GM19467 (cell line): Measurements from ENCODE around the gene RNF121.

Source experiments
- ATAC-seq: cut with Tn5 transposase; IDR thresholded peaks from one replicate; pipeline ENCODE4 v1.9.1; 2021; ENCODE audit warnings: mild to moderate bottlenecking, moderate library complexity; ENCODE audit not compliant: unreplicated experiment

Gene RNF121

DNA sequence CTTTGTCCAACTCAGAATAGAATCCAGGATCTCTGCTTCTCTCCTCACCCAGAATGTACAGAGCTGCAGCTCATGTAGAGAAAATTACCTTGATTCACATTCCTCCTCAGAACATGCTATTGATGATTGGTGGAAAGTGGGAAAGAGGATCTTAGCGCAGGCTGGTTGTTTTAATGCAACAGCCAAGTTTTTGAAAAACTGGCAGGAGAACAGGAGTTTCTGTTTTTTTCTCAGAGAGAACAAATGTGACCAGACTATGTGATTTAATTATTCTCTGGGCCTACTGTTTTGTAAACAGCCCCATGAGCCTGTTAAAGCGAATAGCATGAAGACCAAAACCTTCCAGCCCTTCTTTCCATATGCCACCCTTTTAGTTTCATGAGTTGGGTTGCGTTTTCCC is 50.8 kb downstream of the RNF121 start:
- ATAC-seq: no peak

DNA sequence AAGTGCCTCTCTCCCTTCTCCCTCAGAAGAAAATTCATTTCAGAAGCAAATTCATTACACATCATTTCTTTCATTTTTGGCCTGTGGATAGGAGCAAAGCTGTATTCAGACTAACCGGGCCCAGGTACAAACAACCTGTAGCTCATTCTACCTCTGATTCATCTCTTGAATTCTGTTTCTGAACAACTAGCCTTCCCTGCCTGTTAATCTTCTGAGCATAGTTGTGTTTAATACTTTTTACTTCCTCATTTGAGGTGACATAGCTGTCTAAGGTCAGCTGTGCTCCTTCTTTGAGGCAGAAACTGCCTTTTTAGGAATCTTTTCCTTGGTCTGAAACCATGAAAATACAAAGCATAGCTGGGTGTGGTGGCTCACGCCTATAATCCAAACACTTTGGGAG is 57.3 kb downstream of the RNF121 start:
- ATAC-seq: no peak

DNA sequence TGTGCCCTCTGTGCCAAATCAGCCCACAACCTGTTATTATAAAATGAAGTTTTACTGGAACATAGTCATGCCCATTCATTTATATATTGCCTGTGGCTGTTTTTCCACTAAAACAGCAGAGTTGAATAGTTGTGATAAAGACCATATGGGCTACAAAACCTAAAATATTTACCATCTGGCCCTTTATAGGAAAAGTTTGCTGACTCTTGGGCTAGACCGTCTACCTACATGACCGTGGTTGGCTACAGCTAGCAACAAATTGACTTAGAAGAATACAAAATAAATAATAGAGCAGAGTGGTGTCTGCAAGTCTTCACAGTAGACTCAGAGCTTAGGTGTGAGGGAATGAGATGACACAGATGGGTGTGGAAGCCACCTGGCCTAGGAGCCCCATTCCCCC is 58.7 kb downstream of the RNF121 start:
- ATAC-seq: no peak

DNA sequence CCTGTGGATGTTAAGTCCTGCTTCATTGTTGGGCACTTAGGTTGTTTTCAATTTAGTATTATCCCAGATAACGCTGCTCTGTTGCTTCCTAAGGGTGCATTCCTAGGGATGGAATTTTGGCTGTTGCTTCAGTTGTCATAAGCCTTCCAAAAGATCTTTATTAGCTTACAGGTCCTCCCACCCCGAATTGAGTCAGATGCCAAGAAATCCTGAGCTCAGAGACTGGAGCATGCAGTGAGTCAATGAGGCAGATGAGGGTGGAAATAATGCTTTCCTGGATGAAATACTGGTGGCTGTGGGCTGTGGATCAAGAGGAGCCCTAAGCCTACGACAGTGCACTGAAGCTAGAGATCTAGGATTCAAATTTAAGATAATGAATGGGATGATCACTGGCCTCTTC is 59.2 kb downstream of the RNF121 start:
- no peak for ATAC-seq

DNA sequence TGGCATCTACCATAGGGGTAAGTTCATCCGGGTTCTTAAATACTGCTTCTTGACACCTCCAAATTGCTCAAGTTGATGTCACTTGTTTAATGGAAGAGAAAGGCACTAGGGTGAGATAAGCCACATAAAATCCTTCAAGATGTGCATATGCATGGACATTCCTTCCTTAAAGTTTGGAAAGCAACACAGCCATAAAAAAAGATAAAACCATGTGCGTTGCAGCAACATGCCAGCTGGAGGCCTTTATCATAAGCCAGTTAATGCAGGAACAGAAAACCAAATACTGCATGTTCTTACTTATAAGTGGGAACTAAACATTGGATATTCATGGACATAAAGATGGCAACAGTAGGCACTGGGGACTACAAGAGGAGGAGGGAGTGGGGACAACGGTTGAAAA is 61.9 kb downstream of the RNF121 start:
- no peak for ATAC-seq

DNA sequence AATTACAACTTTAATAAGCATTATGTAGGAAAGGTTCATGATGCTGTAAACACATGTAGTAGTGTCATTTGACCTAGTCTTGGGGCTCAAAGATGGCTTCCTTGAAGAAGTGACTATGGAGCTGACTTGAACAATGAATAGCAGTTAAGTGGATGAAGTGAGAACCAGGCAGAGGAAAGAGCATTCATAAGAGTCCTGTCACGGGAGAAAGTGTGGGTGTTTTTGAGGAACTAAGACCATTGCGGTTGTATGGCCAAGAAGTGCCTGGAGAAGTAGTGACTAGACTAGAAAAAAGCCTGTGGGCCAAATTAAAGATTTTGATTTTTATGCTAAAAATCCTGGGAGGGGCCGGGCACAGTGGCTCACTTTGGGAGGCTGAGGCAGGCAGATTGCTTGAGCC is 62.6 kb downstream of the RNF121 start:
- peak; percentile 50 for ATAC-seq

DNA sequence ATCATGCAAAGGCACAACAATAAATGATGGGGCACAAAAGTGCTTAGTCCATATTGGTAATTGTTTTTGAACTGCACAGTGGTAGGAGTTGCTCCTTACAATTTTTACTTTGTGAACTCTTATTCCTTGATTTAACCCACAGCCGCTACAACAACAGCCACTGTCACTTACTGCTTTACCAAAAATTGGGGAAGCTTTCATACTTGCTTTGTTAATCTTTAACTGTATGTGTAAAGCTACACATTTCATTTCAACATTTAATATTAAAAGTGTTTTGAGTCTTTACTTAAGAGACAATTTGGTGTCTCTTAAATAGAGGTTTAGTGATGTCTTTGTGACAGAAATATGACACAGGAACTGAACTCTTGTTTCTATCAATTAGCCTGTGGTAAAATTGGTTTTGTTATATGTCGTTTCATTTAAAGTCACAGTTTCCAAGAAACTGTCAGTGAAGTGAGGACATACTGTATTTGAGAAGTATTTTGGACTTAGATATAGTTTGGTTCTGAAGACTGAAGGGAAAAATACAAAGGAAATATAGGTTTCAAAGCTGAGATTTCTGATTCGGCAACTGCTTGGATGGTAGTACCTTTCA is 63.4 kb downstream of the RNF121 start:
- ATAC-seq: no peak

DNA sequence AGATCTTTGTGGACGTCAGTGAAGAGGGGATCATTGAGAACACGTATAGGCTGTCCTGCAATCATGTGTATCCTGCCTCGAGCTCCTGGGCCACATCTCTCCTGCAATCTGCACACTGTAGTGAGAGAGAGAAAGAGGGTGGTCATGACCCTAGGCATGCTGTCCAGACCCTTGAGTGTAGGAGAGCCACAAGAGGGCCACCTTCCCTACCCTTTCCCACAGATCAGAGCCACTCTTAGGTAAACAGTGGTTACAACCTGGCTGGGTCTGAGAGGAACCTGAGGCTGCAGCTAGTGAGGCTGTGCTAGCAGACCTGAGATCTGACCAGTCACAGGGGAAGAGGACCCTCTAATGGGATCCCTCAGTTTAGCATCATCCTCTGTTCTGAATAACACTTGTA is 65.9 kb downstream of the RNF121 start:
- ATAC-seq: no peak

DNA sequence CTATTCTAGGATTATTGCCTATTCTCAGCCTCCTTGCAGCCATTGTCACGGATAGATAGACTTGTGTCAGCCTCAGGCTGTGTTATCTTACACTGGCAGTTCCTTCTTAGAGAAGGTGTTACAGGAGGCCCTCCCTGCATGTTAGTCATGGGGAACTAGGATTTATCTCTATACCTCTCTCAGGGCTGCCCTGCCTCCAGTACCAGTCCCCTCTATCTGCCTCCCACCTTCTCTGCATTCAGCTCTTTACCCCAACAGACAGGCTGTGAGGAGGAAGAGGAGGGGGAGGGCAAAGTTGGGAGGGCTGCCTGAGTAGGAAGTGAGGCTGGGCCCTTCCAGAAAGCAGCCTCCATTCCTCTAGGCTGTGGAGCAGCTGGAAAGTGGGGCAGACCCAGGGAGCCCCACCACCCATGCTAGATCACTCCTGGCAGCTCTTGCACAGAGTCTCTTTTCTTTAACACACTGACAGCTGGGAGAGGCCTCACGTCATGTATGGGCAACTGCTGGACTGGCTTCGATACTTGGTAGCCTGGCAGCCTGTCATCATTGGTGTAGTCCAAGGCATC is 67.0 kb downstream of the RNF121 start:
- no peak for ATAC-seq

DNA sequence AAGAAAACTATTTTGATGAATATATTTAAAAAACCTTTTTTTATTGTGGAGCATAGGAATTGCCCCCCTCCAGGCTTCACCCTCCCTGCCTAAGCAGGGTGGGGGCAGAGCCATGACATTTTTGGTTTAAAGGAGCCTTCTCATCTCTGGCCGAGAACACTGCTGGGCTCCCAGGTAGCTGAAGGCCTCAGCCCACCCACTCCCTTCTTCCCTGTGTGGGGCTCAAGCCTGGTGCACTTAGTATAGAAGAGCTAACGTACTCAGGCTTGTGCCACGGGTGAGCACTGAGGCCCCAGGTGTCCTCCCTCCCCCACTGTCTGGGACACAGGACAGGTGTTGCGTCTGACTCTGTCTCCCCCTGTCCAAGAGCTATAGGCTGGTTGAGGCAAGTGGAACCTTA is 67.7 kb downstream of the RNF121 start:
- no peak for ATAC-seq

DNA sequence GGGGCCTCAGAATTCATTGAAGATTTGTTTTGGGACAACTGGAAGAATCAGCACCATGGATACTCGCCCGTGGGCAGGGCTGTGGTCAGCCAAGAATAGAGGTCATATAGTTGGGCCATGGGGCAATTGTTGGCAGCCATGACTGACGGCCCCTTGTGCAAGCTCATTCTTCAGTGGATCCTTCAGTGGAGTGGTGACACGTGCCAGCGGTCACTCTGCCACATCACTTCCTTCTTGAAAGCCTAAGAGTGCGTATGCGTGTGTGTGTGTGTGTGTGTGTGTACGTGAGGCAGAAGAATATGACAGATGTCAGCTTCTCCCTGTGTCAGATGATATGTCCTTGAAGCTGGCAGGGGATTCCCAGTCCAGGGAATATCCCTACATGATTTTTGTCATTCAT is 68.1 kb downstream of the RNF121 start:
- no peak for ATAC-seq

DNA sequence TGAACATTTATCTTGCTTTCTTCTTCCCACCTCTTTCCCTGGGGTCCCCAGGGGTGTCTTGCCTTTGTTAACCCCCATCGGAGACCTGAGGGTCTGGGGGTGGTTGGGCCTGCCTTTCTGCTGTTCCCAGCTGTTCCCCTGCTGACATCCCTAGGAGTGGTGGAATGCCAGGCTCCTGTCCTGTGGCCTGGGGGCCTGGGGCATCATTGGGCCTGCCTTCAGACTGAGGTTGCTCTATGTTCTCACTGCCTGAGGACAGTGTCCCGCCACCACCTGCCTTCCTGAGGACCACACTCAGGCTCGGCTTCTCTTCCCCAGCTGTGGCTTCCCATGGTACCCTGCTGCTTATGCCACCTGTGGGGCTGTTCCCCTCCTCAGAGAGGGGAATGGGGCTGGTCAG is 68.7 kb downstream of the RNF121 start:
- no peak for ATAC-seq

DNA sequence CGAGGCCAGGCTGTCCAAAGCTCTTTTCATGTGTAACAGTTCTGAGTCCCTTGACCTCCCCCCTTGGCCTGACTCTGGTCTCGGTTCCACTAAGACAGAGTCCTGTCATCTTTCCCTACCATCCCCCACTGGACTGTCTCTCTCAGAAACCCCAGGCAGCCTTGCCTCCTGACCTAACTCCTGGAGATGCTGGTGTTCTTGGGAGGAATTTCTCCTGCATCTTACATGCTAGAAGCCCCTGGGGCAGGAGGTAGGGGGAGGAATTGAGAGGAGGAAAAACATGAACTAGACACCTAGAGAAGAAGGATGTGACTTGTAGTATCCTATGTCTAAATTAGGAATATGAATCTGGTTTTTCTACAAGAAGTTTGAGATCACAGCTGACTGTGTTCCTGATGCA is 69.2 kb downstream of the RNF121 start:
- no peak for ATAC-seq

DNA sequence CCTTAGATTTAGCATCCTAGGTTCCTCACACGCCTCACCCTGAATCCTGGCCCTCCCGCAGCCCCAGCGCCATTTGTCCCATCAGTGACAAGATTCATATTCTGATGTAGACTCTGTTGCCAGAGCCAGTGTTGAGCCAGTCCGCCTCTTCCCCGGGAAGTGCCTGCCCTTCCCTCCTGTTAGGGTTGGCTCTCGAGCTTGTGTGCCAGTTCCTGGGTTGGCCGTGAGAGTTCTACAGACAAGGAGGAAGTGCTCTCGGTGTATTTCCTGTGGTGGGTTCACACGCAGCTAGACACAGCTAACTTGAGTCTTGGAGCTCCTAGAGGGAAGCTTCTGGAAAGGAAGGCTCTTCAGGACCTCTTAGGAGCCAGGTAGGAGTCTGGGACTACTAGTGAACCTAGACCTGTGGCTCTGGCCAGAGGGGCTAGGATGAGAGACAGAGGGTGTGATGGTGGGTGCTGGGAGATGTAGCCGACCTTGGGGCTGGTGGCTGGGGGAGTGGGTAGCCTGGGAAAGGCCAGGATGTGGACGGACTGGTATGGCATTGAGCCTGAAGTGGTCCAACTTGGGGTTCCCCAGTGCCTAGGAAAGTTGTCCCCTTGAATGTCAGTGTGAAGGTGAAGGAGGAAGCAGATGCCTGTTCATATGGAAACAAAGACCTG is 69.9 kb downstream of the RNF121 start, which contains the start of gene IL18BP:
Gene IL18BP, plus strand, starts transcription at position 261 of the 662 bp plus-strand sequence. CDS start 1,076 bp downstream, outside the sequence.
- ATAC-seq: no peak

DNA sequence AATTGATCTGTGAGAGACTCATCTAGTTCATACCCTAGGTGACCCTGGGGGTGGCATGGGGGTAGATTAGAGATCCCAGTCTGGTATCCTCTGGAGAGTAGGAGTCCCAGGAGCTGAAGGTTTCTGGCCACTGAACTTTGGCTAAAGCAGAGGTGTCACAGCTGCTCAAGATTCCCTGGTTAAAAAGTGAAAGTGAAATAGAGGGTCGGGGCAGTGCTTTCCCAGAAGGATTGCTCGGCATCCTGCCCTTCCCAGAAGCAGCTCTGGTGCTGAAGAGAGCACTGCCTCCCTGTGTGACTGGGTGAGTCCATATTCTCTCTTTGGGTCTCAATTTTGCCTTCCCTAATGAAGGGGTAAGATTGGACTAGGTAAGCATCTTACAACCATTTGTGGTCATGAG is 70.5 kb downstream of the RNF121 start:
- ATAC-seq: no peak

DNA sequence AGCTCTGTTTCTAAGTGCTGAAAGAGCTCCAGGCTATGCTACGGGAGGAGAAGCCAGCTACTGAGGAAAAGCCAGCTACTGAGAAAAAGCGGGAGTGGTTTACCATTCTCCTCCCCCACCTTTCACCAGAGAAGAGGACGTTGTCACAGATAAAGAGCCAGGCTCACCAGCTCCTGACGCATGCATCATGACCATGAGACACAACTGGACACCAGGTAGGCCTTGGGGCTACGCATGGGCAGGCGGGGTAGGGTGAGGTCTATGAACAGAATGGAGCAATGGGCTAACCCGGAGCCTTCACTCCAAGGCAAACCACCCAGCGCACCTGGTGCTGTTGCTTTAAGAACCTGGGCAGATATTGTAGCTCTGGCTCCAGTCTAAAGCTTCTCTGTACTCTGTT is 71.0 kb downstream of the RNF121 start:
- no peak for ATAC-seq

DNA sequence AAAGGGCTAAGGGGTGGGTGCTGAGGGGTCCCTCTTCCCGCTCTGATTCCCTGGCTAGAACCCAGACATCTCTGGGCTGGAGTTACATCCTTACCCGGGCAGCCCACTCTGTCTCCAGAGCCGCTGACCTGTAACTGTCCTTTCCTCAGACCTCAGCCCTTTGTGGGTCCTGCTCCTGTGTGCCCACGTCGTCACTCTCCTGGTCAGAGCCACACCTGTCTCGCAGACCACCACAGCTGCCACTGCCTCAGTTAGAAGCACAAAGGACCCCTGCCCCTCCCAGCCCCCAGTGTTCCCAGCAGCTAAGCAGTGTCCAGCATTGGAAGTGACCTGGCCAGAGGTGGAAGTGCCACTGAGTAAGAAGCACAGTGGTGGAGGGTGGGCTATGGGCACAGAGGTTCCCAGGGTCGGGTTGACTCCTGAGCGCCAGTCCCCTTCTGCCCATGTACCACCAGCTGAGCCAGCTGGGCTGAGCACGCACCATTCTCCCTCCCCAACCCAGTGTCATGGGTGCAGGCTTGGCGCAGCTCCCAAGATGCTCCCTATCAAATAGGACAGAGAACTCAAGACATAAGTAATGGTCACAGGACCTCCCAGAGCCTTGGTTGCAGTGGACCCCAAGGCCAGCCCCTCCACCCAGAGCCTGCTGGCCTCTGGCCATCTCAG is 71.5 kb downstream of the RNF121 start:
- no peak for ATAC-seq

DNA sequence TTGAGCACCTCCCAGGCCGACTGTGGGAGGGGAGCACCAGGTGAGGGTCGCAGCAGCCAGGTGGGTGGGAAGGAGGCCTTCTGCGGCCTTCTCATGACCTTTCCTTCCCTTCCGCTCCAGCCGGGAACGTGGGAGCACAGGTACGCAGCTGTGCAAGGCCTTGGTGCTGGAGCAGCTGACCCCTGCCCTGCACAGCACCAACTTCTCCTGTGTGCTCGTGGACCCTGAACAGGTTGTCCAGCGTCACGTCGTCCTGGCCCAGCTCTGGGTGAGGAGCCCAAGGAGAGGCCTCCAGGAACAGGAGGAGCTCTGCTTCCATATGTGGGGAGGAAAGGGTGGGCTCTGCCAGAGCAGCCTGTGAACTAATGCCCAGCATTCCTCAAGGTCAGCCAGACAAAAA is 72.4 kb downstream of the RNF121 start:
- ATAC-seq: no peak

DNA sequence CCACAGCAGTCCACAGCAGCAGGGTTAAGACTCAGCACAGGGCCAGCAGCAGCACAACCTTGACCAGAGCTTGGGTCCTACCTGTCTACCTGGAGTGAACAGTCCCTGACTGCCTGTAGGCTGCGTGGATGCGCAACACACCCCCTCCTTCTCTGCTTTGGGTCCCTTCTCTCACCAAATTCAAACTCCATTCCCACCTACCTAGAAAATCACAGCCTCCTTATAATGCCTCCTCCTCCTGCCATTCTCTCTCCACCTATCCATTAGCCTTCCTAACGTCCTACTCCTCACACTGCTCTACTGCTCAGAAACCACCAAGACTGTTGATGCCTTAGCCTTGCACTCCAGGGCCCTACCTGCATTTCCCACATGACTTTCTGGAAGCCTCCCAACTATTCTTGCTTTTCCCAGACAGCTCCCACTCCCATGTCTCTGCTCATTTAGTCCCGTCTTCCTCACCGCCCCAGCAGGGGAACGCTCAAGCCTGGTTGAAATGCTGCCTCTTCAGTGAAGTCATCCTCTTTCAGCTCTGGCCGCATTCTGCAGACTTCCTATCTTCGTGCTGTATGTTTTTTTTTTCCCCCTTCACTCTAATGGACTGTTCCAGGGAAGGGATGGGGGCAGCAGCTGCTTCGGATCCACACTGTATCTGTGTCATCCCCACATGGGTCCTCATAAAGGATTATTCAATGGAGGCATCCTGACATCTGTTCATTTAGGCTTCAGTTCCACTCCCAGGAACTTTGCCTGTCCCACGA is 73.2 kb downstream of the RNF121 start:
- ATAC-seq: no peak

DNA sequence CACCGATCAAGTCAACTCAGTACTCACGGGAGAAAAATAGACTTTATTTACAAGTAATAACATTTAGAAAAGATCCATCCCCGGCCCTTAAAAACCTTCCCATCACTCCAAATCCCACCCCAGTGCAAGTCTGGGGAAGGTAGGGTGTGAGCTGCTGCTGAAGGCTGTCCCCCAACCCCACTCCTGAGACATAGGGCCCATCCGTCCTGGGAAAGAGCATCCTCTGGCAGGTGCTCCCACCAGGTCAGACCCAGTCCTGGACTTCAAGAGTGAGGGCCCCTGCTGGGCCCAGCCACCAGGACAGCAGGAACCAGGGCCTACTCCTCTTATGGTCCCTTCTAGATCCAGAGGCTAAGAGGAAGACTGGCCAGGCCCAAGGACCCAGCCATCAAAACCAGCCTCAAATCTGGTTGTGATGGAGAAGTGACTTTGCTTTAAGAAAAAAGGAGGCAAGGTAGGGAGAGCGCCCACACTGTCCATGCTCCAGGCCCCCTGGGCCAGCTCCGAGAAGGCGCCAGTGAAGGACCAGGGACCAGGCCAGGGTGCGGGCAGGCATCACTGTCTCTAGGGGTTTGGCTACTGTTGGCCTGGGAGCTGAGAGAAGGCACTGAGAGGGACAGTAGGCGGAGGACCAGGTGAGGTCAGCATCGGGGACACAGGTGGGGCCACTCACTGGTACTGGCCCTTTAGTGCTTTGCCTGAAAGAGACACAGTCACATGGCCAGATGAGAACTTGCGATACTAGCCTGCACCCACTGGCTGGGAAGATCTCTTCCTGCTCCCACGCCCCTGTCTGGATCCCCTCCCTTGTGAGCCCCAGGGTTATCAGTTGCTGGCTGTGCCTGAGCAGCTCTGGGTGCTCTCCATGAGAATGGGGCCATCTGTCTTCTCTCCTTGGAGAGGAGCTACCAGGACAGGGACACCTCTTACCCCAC is 74.3 kb downstream of the RNF121 start:
- no peak for ATAC-seq
